ENCODE results near the gene MAZ.
"Not testable (repeated sequence)": the region's sequence is repeated elsewhere in the genome, so short reads cannot be mapped to it uniquely, and the experiment has no call there.

MAZ gene

DNA sequence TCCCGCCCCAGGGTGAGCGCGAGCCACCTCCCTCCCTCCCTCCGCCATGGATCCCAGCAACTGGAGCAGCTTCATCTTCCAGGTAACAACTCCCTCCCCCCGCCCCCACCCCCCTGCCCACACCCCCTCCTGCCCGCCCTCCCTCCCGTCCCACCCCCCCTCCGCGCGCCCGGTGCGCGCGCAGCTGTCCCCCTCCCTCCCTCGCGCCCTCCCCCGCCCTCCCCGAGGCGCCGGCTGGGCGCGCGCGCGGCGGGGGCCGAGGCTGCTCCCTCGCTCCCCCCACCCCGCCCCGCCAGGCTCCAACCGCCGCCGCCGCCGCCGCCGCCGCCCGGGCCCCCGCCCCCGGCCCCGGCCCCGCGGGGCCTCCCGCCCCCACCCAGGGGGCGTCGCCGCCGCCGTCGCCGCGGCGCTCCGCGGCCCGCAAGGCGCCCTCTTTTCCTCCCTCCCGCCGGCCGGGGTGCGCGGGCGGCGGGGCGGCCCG lies at the start of gene MAZ:
Gene MAZ (plus strand): TSS at position 431 of the 481 bp plus-strand sequence. CDS start 173 bp downstream, outside the sequence.
- DNase-seq: peak; percentile 87

DNA sequence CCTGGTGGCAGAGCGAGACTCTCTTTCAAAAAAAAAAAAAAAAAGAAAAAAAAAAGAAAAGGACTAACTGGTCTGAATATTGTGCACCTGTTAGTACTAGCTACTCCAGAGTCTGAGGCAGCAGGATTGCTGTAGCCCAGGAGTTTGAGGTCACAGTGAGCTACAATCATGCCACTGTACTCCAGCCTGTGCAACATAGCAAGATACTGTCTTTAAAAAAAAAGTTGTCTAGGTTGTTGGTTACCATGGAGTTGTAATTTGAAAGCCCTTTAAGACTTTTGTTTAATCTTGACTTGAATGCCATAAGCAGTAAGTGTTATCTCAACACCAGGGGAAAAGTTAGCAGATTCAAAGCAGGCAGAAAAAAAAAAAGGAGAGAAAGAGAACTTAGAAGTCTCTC lies 49.7 kb upstream of the MAZ start:
- no peak for DNase-seq

DNA sequence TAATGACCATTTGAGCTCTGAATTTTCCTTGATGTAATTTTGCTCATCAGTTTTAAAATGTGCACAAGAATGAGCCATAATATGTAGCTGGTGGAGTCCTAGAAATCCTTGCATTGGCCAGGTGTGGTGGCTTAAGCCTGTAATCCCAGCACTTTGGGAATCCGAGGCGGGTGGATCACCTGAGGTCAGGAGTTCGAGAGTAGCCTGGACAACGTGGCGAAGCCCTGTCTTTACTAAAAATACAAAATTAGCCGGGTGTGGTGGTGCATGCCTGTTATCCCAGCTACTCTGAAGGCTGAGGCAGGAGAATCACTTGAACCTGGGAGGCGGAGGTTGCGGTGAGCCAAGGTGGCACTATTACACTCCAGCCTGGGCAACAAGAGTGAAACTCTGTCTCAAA lies 49.2 kb upstream of the MAZ start:
- not testable (repeated sequence) for DNase-seq

DNA sequence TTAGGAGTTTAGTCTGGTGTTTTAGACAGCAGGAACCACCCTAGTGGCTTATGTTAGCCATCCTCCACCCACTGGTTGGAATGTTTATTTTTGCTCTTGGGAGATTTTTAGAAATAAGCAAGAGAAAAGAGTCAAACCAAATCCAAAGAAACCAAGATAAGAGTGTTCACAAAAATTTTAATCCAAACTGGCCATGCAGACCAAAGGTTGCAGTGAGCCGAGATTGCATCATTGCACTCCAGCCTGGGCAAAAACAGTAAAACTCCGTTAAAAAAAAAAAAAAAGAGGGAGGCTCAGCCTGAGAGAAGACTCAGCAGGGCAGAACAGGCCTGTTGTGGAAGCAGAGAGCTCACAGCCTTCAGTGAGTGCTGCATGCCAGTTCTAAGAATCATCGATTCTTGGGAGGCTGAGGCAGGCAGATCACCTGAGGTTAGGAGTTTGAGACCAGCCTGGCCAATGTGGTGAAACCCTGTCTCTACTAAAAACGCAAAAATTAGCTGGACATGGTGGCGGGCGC lies 48.3 kb upstream of the MAZ start:
- DNase-seq: no peak

DNA sequence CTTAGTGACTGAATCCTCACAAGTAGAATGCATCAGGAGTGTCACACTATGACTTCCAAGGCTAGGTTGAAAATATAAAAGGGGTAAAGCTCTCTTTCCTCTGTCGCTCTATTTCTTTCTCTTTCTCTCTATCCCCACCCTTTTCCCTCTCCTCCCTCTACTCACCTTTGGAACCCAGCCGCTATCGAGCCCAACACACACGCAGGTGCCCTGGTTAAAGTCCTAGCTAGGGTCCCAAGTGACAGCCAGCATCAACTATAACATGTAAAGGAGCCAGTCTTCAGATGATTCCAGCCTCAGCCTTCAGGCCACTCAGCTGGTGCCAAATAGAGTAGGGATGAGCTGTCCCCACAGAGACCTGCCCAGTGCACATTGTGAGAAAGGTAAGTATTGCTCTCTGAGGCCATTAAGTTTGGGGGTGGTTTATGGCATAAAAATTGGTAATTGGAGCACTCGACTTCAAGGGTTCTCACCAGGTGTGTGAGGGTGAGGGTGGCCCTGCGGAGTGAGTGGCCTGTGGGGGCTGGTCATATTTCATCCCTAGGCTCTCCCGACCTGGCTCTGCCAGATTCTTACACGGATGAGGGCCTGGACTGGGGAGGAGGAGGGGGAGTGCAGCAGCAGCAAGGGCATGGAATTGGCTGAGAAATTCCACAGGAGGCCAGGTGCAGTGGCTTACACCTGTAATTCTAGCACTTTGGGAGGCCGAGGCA lies 45.6 kb upstream of the MAZ start:
- DNase-seq: no peak

DNA sequence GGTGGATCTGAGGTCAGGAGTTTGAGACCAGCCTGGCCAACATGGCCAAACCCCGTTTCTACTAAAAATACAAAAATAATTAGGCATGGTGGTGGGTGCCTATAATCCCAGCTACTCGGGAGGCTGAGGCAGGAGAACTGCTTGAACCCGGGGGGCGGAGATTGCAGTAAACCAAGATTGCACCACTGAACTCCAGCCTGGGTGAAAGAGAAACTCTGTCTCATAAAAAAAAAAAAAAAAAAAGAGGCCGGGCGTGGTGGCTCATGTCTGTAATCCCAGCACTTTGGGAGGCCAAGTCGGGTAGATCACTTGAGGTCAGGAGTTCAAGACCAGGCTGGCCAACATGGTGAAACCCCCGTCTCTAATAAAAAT lies 45.1 kb upstream of the MAZ start:
- not testable (repeated sequence) for DNase-seq

DNA sequence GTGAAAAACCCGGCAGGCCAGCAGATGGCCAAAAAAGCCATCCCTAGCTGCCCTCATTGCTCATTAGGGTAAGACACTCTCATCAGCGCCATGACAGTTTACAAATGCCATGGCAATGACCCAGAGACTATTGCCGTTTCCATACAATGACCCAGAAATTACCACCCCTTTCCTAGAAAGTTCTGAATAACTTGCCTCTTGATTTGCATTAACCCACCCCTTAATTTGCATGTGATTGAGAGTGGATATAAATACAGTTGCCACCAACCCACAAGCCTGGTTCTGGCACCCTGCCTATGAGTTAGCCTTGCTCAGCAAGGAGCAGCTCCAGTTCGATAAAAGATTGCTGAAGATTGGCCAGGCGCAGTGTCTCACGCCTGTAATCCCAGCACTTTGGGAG lies 44.4 kb upstream of the MAZ start:
- DNase-seq: no peak

DNA sequence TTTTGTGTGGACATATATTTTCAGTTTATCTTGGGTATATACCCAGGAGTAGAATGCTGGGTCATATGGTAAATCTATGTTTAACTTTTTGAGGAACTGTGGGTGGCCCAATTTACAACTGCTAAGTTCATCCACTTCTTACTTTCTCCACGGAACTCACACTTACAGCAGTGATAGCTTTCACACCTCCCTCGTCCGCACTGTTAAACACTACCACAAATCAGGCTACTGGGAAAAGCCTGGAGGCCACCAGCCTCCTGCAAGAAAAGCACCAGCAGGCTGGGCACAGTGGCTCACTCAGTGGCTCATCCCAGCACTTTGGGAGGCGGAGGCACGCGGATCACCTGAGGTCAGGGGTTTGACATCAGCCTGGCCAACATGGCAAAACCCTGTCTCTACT lies 43.0 kb upstream of the MAZ start:
- DNase-seq: no peak

DNA sequence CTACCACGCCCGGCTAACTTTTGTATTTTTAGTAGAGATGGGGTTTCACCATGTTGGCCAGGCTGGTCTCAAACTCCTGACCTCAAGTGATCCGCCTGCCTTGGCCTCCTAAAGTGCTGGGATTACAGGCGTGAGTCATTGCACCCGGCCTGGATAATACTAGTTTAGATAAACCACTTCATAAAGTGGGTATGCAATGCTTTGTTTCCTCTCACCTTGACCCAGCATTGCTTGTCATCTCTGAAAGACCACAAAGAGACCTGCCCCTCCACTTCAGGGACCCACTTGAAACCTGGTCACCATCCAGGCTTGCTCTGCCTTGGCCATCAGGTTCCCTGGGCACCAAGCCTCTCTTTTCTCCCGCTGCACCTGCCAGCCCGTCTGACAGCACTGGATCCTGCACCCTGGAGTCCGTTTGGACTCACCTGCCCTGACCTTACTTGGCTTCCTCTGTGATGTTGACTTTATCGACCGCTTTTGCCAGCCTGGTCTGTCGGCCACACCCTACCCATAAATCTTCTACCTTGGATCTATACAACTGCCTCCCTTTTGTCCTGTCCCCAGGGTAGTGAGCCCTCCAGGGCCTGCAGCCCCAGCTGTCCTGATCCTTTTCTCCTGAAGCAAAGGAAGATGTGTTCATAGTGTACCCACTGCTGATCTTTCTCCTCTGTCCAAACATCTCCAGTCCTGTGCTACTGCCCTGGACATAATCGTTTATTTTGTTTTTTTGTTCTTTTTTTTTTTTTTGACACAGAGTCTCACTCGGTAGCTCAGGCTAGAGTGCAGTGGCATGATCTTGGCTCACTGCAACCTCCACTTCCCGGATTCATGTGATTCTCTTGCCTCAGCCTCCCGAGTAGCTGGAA lies 40.9 kb upstream of the MAZ start:
- DNase-seq: no peak

DNA sequence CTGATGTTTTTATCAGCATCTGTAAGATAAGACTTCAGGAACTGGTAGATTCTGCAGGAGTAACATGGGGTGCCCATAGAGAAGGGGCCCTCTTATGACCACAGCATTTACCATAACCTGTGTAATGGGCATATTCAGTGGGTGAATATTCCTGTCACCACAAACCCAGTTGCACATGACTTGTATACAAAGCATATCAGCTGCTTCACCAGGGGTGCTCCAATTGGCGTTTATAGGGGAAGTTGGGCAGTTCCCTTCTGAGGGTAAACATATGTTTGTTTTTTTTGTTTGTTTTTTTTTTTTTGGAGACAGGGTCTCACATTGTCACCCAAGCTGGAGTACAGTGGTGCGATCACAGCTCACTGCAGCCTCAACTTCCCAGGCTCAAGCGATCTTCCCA lies 39.8 kb upstream of the MAZ start:
- no peak for DNase-seq

DNA sequence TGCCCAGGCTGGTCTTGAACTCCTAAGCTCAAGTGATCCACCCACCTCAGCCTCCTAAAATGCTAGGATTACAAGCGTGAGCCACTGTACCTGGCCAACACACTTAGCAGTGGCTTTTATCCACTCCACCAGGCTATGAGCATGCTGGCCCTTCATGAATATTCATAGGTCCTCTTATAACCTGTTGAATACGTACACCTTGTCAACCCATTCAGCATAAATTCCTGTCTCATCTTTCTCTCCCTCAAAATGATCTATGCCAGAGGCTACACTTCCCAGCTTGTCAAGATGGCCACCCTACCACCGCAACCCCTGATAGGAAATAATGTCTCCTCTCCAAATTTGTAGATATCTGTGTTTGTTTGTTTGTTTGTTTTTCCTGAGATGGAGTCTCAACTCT lies 39.3 kb upstream of the MAZ start:
- DNase-seq: no peak

DNA sequence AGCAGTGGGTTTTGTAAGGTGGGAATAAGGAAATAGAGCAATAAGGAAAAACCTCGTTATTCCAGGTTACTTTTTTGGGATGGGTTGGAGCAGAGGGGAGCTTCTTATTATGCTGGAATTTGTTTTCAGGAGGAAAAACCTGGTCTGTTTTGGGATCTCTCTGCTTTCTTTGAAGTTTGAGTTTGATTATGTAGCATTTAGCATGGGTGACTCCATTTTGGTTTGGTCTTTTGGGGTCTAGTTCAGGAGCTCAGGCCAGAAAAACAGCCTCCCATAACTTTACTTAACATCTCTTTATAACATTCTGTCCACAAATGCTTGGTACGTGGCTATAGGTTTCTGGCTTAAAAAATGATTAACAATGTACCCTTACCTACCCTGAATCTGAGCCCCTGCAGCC lies 36.8 kb upstream of the MAZ start:
- no peak for DNase-seq

DNA sequence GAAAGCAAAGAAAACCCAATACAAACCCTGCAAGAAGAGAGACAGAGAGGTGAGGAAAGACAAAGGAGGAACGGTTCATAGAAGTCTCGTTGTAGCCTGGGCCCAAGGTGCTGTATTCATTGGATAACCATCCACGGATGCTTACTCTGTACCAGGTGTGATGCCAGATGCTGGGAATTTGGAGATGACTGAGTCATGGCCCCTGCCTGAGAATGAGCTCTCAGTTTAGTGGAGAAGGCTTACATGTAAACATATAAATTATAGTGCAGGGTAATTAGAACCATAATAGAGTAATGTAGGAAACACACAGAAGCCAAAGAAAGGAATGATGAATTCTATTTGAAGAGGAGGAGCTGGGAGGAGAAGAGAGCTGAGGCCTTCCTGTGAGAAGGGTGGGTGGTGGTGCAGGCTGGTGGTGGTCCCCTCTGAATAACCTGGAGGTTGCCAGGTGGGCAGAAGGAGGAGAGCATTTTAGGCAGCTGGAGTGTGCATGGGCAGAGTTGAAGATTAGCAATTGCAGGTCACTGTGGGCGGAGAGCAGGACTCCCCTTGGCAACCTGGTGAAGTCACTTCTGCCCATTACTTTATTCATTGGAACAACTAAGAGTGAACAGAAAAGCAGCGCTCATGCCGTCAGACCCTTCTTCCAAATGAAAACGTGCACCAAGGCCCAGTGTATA lies 35.9 kb upstream of the MAZ start:
- no peak for DNase-seq

DNA sequence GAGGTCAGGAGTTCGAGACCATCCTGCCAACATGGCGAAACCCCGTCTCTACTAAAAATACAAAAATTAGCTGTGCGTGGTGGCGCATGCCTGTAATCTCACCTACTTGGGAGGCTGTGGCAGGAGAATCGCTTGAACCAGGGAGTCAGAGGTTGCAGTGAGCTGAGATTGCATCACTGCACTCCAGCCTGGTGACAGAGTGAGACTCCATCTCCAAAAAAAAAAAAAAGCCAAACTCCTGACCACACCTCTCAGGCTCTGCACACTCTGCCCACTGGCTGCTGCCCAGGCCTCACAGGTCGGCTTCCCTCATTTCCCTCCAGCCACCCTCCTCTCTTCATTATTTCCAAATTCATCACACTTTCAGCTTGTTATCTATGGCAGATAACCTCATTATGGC lies 34.0 kb upstream of the MAZ start:
- not testable (repeated sequence) for DNase-seq

DNA sequence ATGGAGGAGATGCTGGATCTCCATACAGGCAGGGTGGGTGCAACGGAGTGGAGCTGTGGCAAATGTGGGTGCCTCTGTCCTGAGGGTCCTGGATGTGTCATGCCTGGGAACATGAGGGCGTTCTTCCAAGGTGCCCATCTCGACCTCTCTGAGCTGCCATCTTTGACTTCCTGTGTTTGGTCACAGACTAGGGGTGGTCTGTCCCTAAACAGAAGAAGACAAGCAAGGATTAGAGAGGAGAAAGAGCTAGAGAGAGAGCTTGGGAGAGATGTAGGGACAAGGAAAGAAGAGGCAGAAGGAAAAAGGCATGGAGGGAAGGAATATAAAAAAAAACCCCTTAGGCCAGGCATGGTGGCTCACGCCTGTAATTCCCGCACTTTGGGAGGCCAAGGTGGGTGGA lies 31.6 kb upstream of the MAZ start:
- DNase-seq: no peak

DNA sequence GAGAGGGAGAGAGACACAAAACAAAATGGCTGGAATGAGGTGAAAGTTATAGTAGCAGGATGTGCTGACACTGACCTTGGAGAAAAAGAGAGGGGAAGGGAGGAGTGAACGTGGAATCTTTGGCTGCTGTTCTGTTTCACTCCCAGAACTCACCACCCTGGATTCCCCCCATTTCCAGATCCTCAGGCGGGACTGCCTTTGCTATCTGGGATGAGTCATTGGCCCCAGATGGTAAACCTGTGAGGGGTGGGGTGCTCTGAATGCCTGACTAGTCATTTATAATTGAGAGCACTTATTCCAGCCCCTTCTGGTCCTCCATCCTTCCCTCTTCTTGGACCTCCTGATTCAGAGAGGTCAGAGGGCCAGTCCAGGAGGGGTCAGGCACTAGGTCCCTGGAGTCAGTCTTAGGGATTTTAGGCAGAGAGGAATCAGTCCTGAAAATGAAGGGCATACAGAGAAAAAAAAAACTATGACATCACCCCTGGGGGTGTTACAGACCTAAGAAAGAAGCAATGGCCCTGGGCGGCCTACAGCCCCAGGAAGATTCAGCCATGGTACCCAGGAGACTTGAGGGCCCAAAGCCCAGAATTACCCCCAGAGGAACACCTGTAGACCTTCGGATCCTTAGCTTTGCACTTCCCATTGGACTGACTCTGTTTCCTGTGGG lies 30.5 kb upstream of the MAZ start:
- DNase-seq: no peak

DNA sequence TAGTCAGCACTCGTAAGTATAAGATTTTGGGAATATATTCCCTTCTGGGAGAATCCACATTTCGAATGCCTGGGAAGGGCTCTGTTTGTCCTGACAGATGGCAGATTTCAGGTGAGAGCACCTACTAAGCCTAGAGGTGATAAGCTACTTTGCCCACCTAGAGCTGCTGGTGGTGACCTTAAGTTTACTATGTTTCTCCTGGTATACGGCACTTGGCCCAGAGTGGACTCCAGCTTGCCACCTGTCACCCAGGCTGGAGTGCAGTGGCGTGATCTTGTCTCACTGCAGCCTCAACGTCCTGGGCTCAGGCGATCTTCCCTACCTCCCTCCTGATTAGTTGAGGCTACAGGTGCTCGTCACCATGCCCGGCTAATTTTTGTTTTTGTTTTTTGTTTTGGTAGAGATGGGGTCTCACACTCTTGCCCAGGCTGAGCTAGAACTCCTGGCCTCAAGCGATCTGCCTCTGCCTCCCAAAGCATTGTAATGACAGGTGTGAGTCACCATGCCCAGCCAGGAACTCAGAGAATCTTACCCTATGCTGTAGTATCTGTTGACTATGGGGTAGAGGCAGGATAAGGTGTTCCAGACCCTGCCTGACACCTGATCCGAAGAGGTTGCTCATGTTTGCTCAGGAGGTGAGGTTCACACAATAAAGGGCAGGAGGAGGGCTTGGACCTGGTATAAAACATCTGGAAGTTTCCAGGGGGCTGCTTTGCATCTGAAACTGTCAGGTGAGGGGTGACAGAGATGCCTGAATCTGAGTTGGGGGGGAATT lies 28.6 kb upstream of the MAZ start, which contains the start of gene ZG16:
Gene ZG16 (plus strand): TSS at position 681 of the 775 bp plus-strand sequence. CDS start 1,011 bp downstream, outside the sequence.
- DNase-seq: no peak

DNA sequence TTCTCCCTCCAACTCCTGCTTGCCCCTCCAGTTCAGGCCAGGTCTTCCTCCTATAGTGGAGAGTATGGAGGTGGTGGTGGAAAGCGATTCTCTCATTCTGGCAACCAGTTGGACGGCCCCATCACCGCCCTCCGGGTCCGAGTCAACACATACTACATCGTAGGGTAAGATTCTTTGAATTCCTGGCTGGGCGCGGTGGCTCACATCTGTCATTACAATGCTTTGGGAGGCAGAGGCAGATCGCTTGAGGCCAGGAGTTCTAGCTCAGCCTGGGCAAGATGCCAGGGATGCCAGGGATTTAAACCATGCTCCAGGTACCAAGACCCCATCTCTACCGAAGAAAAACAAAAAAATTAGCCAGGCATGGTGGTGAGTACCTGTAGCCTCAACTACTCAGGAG lies 26.9 kb upstream of the MAZ start:
- DNase-seq: no peak

DNA sequence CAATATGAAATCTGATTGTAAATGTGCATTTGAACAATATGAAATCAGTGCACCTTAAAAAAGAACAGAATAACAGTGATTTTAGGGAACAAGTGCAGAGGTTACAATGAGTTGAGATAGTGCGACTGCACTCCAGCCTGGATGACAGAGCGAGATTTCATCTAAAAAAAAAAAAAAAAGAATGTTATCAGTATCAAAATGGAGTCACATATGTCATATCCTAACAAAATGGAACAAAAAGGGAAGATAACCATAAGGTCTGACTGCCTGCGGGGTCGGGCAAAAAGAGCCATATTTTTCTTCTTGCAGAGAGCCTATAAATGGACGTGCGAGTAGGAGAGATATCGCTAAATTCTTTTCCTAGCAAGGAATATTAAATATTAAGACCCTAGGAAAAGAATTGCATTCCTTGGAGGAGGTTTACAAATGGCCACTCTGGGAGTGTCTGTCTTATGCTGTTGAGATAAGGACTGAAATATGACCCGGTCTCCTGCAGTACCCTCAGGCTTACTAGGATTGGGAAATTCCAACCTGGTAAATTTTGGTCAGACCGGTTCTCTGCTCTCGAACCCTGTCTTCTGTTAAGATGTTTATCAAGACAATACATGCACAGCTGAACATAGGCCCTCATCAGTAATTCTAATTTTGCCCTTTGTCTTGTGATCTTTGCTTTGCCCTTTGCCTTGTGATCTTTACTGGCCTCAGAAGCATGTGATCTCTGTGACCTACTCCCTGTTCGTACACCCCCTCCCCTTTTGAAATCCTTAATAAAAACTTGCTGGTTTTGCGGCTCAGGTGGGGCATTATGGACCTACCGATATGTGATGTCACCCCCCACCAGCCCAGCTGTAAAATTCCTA lies 23.0 kb upstream of the MAZ start:
- not testable (repeated sequence) for DNase-seq

DNA sequence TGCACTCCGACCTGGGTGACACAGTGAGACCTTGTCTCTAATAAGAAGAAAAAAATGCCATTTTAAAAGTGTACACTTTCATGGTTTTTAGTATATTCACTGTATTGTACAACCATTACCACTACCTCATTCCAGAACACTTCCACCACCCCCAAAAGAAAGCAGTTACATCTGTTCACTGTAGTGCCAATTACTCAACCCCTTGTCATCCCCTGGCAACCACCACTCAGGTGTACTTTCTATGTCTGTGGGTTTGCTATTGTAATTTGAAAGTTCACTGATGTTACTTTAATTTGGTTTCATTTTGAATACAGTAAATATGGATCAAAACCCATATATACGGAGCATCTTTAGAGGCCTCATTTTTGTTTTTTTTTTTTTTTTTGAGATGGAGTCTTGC lies 22.2 kb upstream of the MAZ start:
- no peak for DNase-seq
